Mesenchymal stem cell (in vitro differentiated cells and primary cell): ENCODE results near the gene MEN1.

Experiments used
- DNase-seq: peaks from one replicate; pipeline ENCODE4 v3.0.0-alpha.2; 2013
- H2AFZ ChIP-seq: one replicate; pipeline ENCODE4 v1.6.1; 2013; ENCODE audit warnings: low read depth, mild to moderate bottlenecking, control low read depth, inconsistent platforms, low read length, moderate library complexity
- H2AK5ac ChIP-seq: 2 replicates; pipeline ENCODE4 v1.6.1; 2013; ENCODE audit warnings: low read length, moderate library complexity, mild to moderate bottlenecking, inconsistent platforms; ENCODE audit not compliant: severe bottlenecking
- H2BK120ac ChIP-seq: one replicate; pipeline ENCODE4 v1.6.1; 2013; ENCODE audit warnings: low read depth, mild to moderate bottlenecking, inconsistent platforms, low read length, moderate library complexity
- H2BK12ac ChIP-seq, 2 experiments: one replicate each; pipeline ENCODE4 v1.6.1; 2013; ENCODE audit warnings: inconsistent platforms in 2 of 2, low read length in 2 of 2, mild to moderate bottlenecking in 2 of 2, moderate library complexity in 2 of 2, control low read depth in 1 of 2
- H2BK15ac ChIP-seq: one replicate; pipeline ENCODE4 v1.6.1; 2013; ENCODE audit warnings: mild to moderate bottlenecking, low read depth, inconsistent platforms; ENCODE audit not compliant: poor library complexity, severe bottlenecking
- H2BK5ac ChIP-seq: 2 replicates; pipeline ENCODE4 v1.6.1; 2013; ENCODE audit warnings: low read depth, mild to moderate bottlenecking, low read length, control low read depth, inconsistent platforms; ENCODE audit not compliant: poor library complexity, severe bottlenecking
- H3K14ac ChIP-seq, 2 experiments: one replicate each; pipeline ENCODE4 v1.6.1; 2013; ENCODE audit warnings: inconsistent platforms in 2 of 2, low read length in 2 of 2, control low read depth in 1 of 2, mild to moderate bottlenecking in 1 of 2, moderate library complexity in 1 of 2
- H3K18ac ChIP-seq, 2 experiments: one replicate each; pipeline ENCODE4 v1.6.1; 2013; ENCODE audit warnings: inconsistent platforms in 2 of 2, low read length in 2 of 2, control low read depth in 1 of 2, low read depth in 1 of 2, mild to moderate bottlenecking in 1 of 2
- H3K23ac ChIP-seq, 2 experiments: one replicate each; pipeline ENCODE4 v1.6.1; 2013; ENCODE audit warnings: inconsistent platforms in 2 of 2, low read length in 2 of 2, mild to moderate bottlenecking in 2 of 2, moderate library complexity in 2 of 2, control low read depth in 1 of 2
- H3K27ac ChIP-seq: 2 replicates; pipeline ENCODE4 v1.5.1; 2013; ENCODE audit warnings: mild to moderate bottlenecking, moderate library complexity, low read length, control low read depth, inconsistent platforms; ENCODE audit not compliant: poor library complexity, severe bottlenecking
- H3K27me3 ChIP-seq, 2 experiments: 2 replicates each; pipeline versions ENCODE4 v1.6.1 to v1.7.0; 2013; ENCODE audit warnings: low read length in 2 of 2, mild to moderate bottlenecking in 2 of 2, moderate library complexity in 2 of 2, control low read depth in 1 of 2, inconsistent platforms in 1 of 2; ENCODE audit not compliant: control insufficient read depth in 1 of 2, insufficient read depth in 1 of 2
- H3K36me3 ChIP-seq, 2 experiments: 2 replicates each; pipeline versions ENCODE4 v1.6.1 to v1.7.0; 2013; ENCODE audit warnings: low read length in 2 of 2, control low read depth in 1 of 2, inconsistent platforms in 1 of 2, low read depth in 1 of 2, mild to moderate bottlenecking in 1 of 2; ENCODE audit not compliant: insufficient read depth in 2 of 2, control insufficient read depth in 1 of 2
- H3K4ac ChIP-seq, 2 experiments: one replicate each; pipeline ENCODE4 v1.6.1; 2013; ENCODE audit warnings: inconsistent platforms in 2 of 2, low read length in 2 of 2, mild to moderate bottlenecking in 2 of 2, moderate library complexity in 2 of 2, control low read depth in 1 of 2, low read depth in 1 of 2
- H3K4me1 ChIP-seq: 2 replicates; pipeline ENCODE4 v1.6.1; 2013; ENCODE audit warnings: low read depth, low read length, control low read depth; ENCODE audit not compliant: control insufficient read depth, insufficient read depth
- H3K4me2 ChIP-seq: 2 replicates; pipeline ENCODE4 v1.6.1; 2013; ENCODE audit warnings: low read length, mild to moderate bottlenecking, inconsistent platforms; ENCODE audit not compliant: poor library complexity, severe bottlenecking
- H3K4me3 ChIP-seq, 2 experiments: 2 replicates each; pipeline versions ENCODE4 v1.5.1 to v1.7.0; 2013; ENCODE audit warnings: low read length in 2 of 2, mild to moderate bottlenecking in 2 of 2, control low read depth in 1 of 2, low read depth in 1 of 2; ENCODE audit not compliant: insufficient read depth in 1 of 2
- H3K79me1 ChIP-seq: replicated peaks from 2 replicates; pipeline ENCODE4 v1.6.1; 2013; ENCODE audit warnings: mild to moderate bottlenecking, control low read depth, low read length, inconsistent platforms; ENCODE audit not compliant: poor library complexity, severe bottlenecking
- H3K9ac ChIP-seq: 2 replicates; pipeline ENCODE4 v1.7.0; 2013; ENCODE audit warnings: mild to moderate bottlenecking, low read length, moderate library complexity
- H3K9me3 ChIP-seq: 2 replicates; pipeline ENCODE4 v1.7.0; 2013; ENCODE audit warnings: mild to moderate bottlenecking, low read length; ENCODE audit not compliant: control insufficient read depth
- H4K8ac ChIP-seq: one replicate; pipeline ENCODE4 v1.6.1; 2013; ENCODE audit warnings: inconsistent platforms, mild to moderate bottlenecking, low read length, moderate library complexity
- H4K91ac ChIP-seq: one replicate; pipeline ENCODE4 v1.6.1; 2013; ENCODE audit warnings: mild to moderate bottlenecking, low read length, inconsistent platforms
- WGBS: methylation state at CpG from one replicate; pipeline ENCODE4 v1.1.7; 2013; ENCODE audit warnings: mixed read lengths; 5-methylcytosine and 5-hydroxymethylcytosine counted together

Gene MEN1

DNA sequence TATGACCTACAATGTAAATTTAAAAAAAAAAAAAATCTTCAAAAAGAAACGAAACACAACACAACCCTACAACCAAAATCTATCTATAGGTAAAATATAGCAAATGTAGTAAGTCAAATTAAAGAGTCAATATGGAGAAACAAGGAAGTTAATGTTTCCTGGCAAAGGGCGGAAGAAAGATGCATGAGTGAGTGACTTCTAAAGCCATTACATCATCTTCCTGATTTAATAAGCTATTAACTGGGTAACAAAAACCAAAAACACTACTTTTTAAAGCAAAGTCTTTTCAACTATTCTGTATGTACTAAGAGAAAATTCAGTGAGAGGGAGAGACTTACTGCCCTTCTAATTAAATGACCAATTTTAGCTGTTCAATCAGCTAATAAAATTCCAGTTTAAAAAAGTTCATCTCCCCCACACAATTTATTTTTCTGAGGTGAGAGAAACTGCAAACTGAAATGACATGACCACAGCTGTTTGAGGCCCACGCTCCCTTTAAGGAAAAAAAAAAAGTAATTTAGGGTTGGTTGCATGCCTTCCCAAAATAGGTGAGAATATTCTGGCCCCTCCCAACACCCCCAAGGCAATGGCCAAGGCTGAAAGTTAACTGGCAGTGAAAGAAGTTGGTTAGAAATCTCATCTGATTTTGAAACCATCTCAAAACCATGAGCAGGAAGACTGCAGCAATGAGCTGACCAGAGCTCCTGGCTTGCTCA, 37.9 kb downstream of the MEN1 start:
- H4K8ac ChIP-seq: no peak overlapping the region
- H3K36me3 ChIP-seq: peaks cover 52 to 94% of the 10 kb centered on the region in 2 experiments
- peak overlapping the region; percentile 17 for H3K9ac ChIP-seq
- H3K4me2 ChIP-seq: no peak overlapping the region
- H3K27ac ChIP-seq: peak overlapping the region; percentile 65
- H3K4ac ChIP-seq: no peak overlapping the region
- H2AFZ ChIP-seq: no peak overlapping the region
- DNase-seq: no peak
- no peak overlapping the region for H3K4me3 ChIP-seq
- H4K91ac ChIP-seq: no peak overlapping the region
- no peak overlapping the region for H2BK12ac ChIP-seq
- no peaks in the 10 kb centered on the region for H3K9me3 ChIP-seq
- no peaks in the 10 kb centered on the region for H3K27me3 ChIP-seq
- H3K14ac ChIP-seq: no peak overlapping the region
- no peak overlapping the region for H3K18ac ChIP-seq
- H3K23ac ChIP-seq: no peak overlapping the region
- H2BK120ac ChIP-seq: no peak overlapping the region
- peaks cover 5% of the 10 kb centered on the region for H3K4me1 ChIP-seq
- H3K79me1 ChIP-seq: peaks cover 25% of the 10 kb centered on the region
- 80% methylated on average over 1 of the region's 3 CpGs for WGBS
- no peak overlapping the region for H2BK5ac ChIP-seq
- no peak overlapping the region for H2AK5ac ChIP-seq
- no peak overlapping the region for H2BK15ac ChIP-seq

DNA sequence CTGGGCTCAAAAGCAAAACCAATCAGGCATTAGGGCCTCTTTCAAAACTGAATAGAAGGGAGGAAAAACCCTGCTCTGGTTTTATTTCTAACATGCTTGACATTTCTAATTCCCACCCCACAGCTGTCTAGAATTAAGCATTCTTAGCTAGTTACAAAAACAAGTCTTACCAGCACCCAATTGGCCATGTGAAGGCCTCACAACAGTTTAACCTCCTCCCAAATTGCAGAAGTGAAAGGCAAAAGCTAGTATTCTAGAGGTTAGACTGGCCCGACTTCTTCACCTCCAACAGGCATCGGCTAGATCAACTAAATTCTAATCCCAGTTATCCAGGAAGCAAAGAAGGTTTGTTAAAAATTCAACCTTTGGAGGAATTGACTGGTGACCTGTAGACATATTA, 38.5 kb downstream of the MEN1 start:
- no CpG with 5 or more reads among the region's 2 CpGs for WGBS
- H3K4me2 ChIP-seq: no peak overlapping the region
- H3K23ac ChIP-seq: no peak overlapping the region
- H2AFZ ChIP-seq: no peak overlapping the region
- peak overlapping the region; percentile 50 for H3K27ac ChIP-seq
- no peak overlapping the region for H2BK120ac ChIP-seq
- no peak overlapping the region for H2BK15ac ChIP-seq
- H3K36me3 ChIP-seq: peaks cover 58 to 100% of the 10 kb centered on the region in 2 experiments
- H3K9ac ChIP-seq: peak overlapping the region; percentile 25
- H3K14ac ChIP-seq: no peak overlapping the region
- H2BK12ac ChIP-seq: no peak overlapping the region
- H4K91ac ChIP-seq: no peak overlapping the region
- no peaks in the 10 kb centered on the region for H3K9me3 ChIP-seq
- no peak overlapping the region for H3K18ac ChIP-seq
- no peak for DNase-seq
- H3K4me3 ChIP-seq: no peak overlapping the region
- peaks cover 28% of the 10 kb centered on the region for H3K79me1 ChIP-seq
- H2BK5ac ChIP-seq: no peak overlapping the region
- no peaks in the 10 kb centered on the region for H3K27me3 ChIP-seq
- H3K4ac ChIP-seq: no peak overlapping the region
- H3K4me1 ChIP-seq: peaks cover 4% of the 10 kb centered on the region
- no peak overlapping the region for H2AK5ac ChIP-seq
- no peak overlapping the region for H4K8ac ChIP-seq

DNA sequence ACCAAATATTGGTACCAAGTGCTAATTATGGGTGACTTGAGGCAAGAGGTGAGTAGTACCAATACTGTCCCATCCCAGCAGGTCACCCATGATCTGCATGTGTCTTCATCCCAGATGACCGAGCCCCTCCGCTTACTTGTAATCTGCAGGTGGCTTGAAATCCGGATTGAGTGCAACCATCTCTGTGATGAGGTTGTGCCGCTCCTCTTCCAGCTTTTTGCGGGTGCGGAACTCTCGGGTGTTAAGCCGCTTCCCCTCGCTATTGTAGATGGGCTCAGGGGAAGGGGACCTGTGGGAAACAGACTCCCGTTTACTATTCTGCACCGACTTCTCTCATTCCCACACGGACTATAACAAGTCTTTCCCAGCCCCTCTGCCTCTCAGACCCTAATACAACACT, 40.2 kb downstream of the MEN1 start:
- H2BK5ac ChIP-seq: no peak overlapping the region
- no peak overlapping the region for H3K23ac ChIP-seq
- H3K4me1 ChIP-seq: peaks cover 6% of the 10 kb centered on the region
- H4K8ac ChIP-seq: no peak overlapping the region
- no peak overlapping the region for H3K14ac ChIP-seq
- H3K18ac ChIP-seq: no peak overlapping the region
- no peak for DNase-seq
- H2AK5ac ChIP-seq: no peak overlapping the region
- no peak overlapping the region for H4K91ac ChIP-seq
- no peak overlapping the region for H3K4me3 ChIP-seq
- no peak overlapping the region for H3K4ac ChIP-seq
- peaks cover 35% of the 10 kb centered on the region for H3K79me1 ChIP-seq
- H3K9me3 ChIP-seq: no peaks in the 10 kb centered on the region
- no peak overlapping the region for H2BK12ac ChIP-seq
- H3K4me2 ChIP-seq: no peak overlapping the region
- H2BK120ac ChIP-seq: no peak overlapping the region
- H3K9ac ChIP-seq: no peak overlapping the region
- no peak overlapping the region for H2BK15ac ChIP-seq
- peaks cover 72 to 92% of the 10 kb centered on the region in 2 experiments for H3K36me3 ChIP-seq
- no peaks in the 10 kb centered on the region for H3K27me3 ChIP-seq
- no peak overlapping the region for H2AFZ ChIP-seq
- over 99% methylated on average over 10 of the region's 12 CpGs for WGBS
- no peak overlapping the region for H3K27ac ChIP-seq

DNA sequence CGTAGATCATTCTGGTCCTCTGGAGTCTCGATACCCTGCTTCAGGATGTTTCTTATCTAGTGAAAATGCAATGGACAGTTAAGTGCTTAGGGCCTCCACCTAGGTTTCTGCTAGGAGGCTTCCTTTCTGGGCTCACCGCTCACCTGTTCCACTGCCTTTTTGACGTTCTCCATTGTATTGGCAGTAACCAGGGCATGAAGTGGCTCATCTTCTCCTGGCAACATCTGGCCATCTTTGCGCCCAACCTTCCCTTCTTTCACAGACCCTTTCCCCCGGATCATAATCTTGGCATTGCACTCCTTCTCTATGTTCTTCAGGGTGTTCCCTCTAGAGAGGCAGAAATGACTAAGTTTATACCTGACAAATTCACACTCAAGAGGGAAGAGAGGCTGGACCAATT, 41.1 kb downstream of the MEN1 start:
- H3K14ac ChIP-seq: no peak overlapping the region
- no peak overlapping the region for H2BK12ac ChIP-seq
- no peaks in the 10 kb centered on the region for H3K9me3 ChIP-seq
- H2BK120ac ChIP-seq: no peak overlapping the region
- 96% methylated on average over 6 of the region's 6 CpGs for WGBS
- H4K91ac ChIP-seq: no peak overlapping the region
- no peak overlapping the region for H3K18ac ChIP-seq
- no peak overlapping the region for H4K8ac ChIP-seq
- H3K23ac ChIP-seq: no peak overlapping the region
- no peak overlapping the region for H3K4ac ChIP-seq
- H3K4me2 ChIP-seq: no peak overlapping the region
- peaks cover 73 to 92% of the 10 kb centered on the region in 2 experiments for H3K36me3 ChIP-seq
- no peak overlapping the region for H3K4me3 ChIP-seq
- H3K27ac ChIP-seq: no peak overlapping the region
- peaks cover 8% of the 10 kb centered on the region for H3K4me1 ChIP-seq
- no peak overlapping the region for H2AK5ac ChIP-seq
- no peak overlapping the region for H2BK5ac ChIP-seq
- H3K79me1 ChIP-seq: peaks cover 35% of the 10 kb centered on the region
- H3K27me3 ChIP-seq: no peaks in the 10 kb centered on the region
- H3K9ac ChIP-seq: no peak overlapping the region
- H2BK15ac ChIP-seq: no peak overlapping the region
- no peak overlapping the region for H2AFZ ChIP-seq
- DNase-seq: no peak
